HepG2 (cell line): ENCODE results near the gene ETS2. TPM values are rescaled to one million over a fixed set of nuclear protein-coding genes. Genes with fewer than 3 reads are reported as not detected.

Source experiments
- ARNTL ChIP-seq: sonication (generic); formaldehyde crosslinking; IDR thresholded peaks from 2 replicates; pipeline ENCODE4 v1.4.0; 2020; ENCODE audit warnings: mild to moderate bottlenecking, missing genetic modification reagents
- CENPBD1 ChIP-seq: sonication (generic); formaldehyde crosslinking; IDR thresholded peaks from 2 replicates; pipeline ENCODE4 v1.8.0; 2022; ENCODE audit warnings: missing genetic modification reagents, low read depth, mild to moderate bottlenecking, borderline replicate concordance
- ELF4 ChIP-seq: sonication (generic); formaldehyde crosslinking; IDR thresholded peaks from 2 replicates; pipeline ENCODE4 v1.5.0; 2020; ENCODE audit warnings: missing genetic modification reagents, mild to moderate bottlenecking, moderate library complexity, borderline replicate concordance
- FOXP1 ChIP-seq, 2 experiments: fragments of 450-650 bp in 1 of 2; IDR thresholded peaks; 2 replicates each; pipeline ENCODE4 v1.6.1; 2017 to 2018; ENCODE audit warnings: antibody characterized with exemption in 1 of 2
- HNF4A ChIP-seq: sonication (generic); formaldehyde crosslinking; IDR thresholded peaks from 2 replicates; pipeline ENCODE4 v1.4.0; 2020; ENCODE audit warnings: missing genetic modification reagents
- KDM5B ChIP-seq: sonication (generic); formaldehyde crosslinking; IDR thresholded peaks from 2 replicates; pipeline ENCODE4 v1.4.0; 2020; ENCODE audit warnings: missing genetic modification reagents, mild to moderate bottlenecking, borderline replicate concordance
- KLF15 ChIP-seq: sonication (generic); formaldehyde crosslinking; IDR thresholded peaks from 2 replicates; pipeline ENCODE4 v1.8.1; 2023; ENCODE audit warnings: borderline replicate concordance, mild to moderate bottlenecking, inconsistent platforms, missing genetic modification reagents, mixed read lengths
- NFYB ChIP-seq: sonication (generic); formaldehyde crosslinking; IDR thresholded peaks from 2 replicates; pipeline ENCODE4 v1.4.0; 2020; ENCODE audit warnings: missing genetic modification reagents
- PAWR ChIP-seq: sonication (generic); formaldehyde crosslinking; IDR thresholded peaks from 2 replicates; pipeline ENCODE4 v1.4.0; 2020; ENCODE audit warnings: missing genetic modification reagents, mild to moderate bottlenecking, borderline replicate concordance
- REXO4 ChIP-seq: sonication (generic); formaldehyde crosslinking; IDR thresholded peaks from 2 replicates; pipeline ENCODE4 v1.8.0; 2022; ENCODE audit warnings: missing genetic modification reagents, mild to moderate bottlenecking, borderline replicate concordance
- SOX5 ChIP-seq: IDR thresholded peaks from 2 replicates; pipeline ENCODE4 v1.6.1; 2016; ENCODE audit warnings: borderline replicate concordance
- ZBTB38 ChIP-seq: sonication (generic); formaldehyde crosslinking; IDR thresholded peaks from 2 replicates; pipeline ENCODE4 v1.5.1; 2020; ENCODE audit warnings: mild to moderate bottlenecking, missing genetic modification reagents
- ZMYM2 ChIP-seq: sonication (generic); formaldehyde crosslinking; IDR thresholded peaks from 2 replicates; pipeline ENCODE4 v1.8.0; 2022; ENCODE audit warnings: mild to moderate bottlenecking, missing genetic modification reagents
- ZNF281 ChIP-seq: sonication (generic); formaldehyde crosslinking; IDR thresholded peaks from 2 replicates; pipeline ENCODE4 v1.4.0; 2020; ENCODE audit warnings: missing genetic modification reagents, borderline replicate concordance
- ZNF503 ChIP-seq: sonication (generic); formaldehyde crosslinking; IDR thresholded peaks from 2 replicates; pipeline ENCODE4 v1.4.0; 2020; ENCODE audit warnings: missing genetic modification reagents
- ZNF563 ChIP-seq: sonication (generic); formaldehyde crosslinking; IDR thresholded peaks from 2 replicates; pipeline ENCODE4 v1.8.0; 2022; ENCODE audit warnings: mild to moderate bottlenecking, moderate library complexity, missing genetic modification reagents
- ZNF580 ChIP-seq: IDR thresholded peaks from 2 replicates; pipeline ENCODE4 v1.6.1; 2016; ENCODE audit warnings: low read depth, borderline replicate concordance
- ZNF724P ChIP-seq: sonication (generic); formaldehyde crosslinking; IDR thresholded peaks from 2 replicates; pipeline ENCODE4 v1.8.0; 2022; ENCODE audit warnings: missing genetic modification reagents, borderline replicate concordance
- ZSCAN25 ChIP-seq: sonication (generic); formaldehyde crosslinking; IDR thresholded peaks from 2 replicates; pipeline ENCODE4 v1.8.0; 2022; ENCODE audit warnings: mild to moderate bottlenecking, missing genetic modification reagents
- ZXDC ChIP-seq: sonication (generic); formaldehyde crosslinking; IDR thresholded peaks from 2 replicates; pipeline ENCODE4 v1.5.0; 2020; ENCODE audit warnings: mild to moderate bottlenecking, missing genetic modification reagents
- polyA plus RNA-seq, 8 experiments: library from polyadenylated mRNA; depleted of rRNA in 3 of 8; stranded (reverse) in 7 of 8; unstranded in 1 of 8; fragments of >200 nt; fragmentation: Illumina TruSeq in 4 of 8; extraction: Trizol in 4 of 8; gene quantifications; 2 replicates each; pipeline versions ENCODE4 v1.2.1 to v1.2.3, GENCODE V29; 2011 to 2016; ENCODE audit warnings: low read depth in 4 of 8, missing spikeins in 1 of 8, mixed read lengths in 1 of 8; ENCODE audit not compliant: insufficient read depth in 1 of 8
- total RNA-seq, 5 experiments: library from RNA; depleted of rRNA; stranded (reverse); fragments of >200 nt; fragmentation: Illumina TruSeq; extraction: Trizol; gene quantifications; 2 replicates each; pipeline ENCODE4 v1.2.3, GENCODE V29; 2016; ENCODE audit warnings: low read depth in 1 of 5

The ETS2 gene
- total and polyA plus RNA-seq, 2 of the 13 experiments (the other 11 are each of a cell fraction or from before 2014, with no cell fraction given): 24.6 to 64.4 TPM

- TF ChIP-seq ZNF281 (CRISPR knock-in tag): no peak
- no peak for TF ChIP-seq NFYB (CRISPR knock-in tag)
- TF ChIP-seq KLF15 (CRISPR knock-in tag): no peak
- no peak for TF ChIP-seq ZXDC (CRISPR knock-in tag)
- TF ChIP-seq ZMYM2 (CRISPR knock-in tag): no peak
- no peak for TF ChIP-seq FOXP1 (IDR thresholded peaks at IDR 0.05)
- TF ChIP-seq FOXP1 (CRISPR knock-in tag; IDR thresholded peaks at IDR 0.05): peak; percentile 82
- TF ChIP-seq KDM5B: no peak
- no peak for TF ChIP-seq ARNTL (CRISPR knock-in tag)
- TF ChIP-seq REXO4 (CRISPR knock-in tag): no peak
- TF ChIP-seq HNF4A: no peak
- TF ChIP-seq PAWR (CRISPR knock-in tag): no peak
- TF ChIP-seq ZNF724P (CRISPR knock-in tag): no peak
- no peak for TF ChIP-seq ZNF580
- no peak for TF ChIP-seq ZBTB38 (CRISPR knock-in tag)
- no peak for TF ChIP-seq CENPBD1
- TF ChIP-seq ELF4: no peak
- TF ChIP-seq ZSCAN25 (CRISPR knock-in tag): no peak
- TF ChIP-seq ZNF563: no peak
- TF ChIP-seq SOX5 (CRISPR knock-in tag): 0 out of 2 replicates have a peak, but pooled peaks have one; percentile 21
- no peak for TF ChIP-seq ZNF503 (CRISPR knock-in tag)
These were observed 21.1 kb upstream of the ETS2 start (continued) for GRCh38 chr21:38784458-38785266.
